Fibroblast of skin of left biceps (primary cell): ENCODE data around the gene PIK3R6.
A peak's percentile ranks its signal among the peaks of the same experiment; 100 is the strongest.
"Not testable (repeated sequence)": the region's sequence is repeated elsewhere in the genome, so short reads cannot be mapped to it uniquely, and the experiment has no call there.

Experiments
- DNase-seq, 2 experiments: peaks; one replicate each; pipeline ENCODE4 v3.0.0-alpha.2; 2013; ENCODE audit warnings: low read depth in 2 of 2

Gene PIK3R6

GRCh38 chr17:8894202-8894671, 26.8 kb upstream of the PIK3R6 start:
- no peak for DNase-seq

DNA sequence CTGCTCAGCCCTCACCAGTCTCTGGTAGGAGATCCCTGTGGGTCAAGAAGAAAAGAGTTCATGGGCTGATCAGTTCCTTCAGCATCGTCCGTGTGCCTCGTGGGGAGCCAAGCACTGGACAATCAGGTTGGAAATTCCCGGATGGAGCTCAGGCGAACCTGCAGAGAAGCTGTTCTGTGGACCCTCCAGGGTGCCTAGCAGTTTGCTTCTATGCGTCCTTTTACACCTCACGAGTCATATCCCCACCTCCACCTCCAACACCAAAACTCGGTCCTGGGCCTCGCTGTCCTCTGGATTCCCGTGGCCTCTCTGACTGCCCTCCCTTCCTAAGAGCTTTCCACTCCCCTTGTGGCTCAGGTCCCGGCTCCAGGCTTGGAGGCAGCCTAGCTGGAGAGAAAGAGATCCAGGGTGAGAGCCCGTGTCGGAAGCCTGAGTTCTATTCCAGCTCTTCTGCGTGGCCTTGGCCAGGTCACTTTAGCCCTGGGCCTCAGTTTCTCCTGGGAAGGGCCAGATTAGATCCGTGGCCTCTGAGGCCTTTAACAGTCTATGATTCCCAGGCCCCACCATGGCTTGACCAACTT, 26.2 kb upstream of the PIK3R6 start:
- no peak for DNase-seq

DNA sequence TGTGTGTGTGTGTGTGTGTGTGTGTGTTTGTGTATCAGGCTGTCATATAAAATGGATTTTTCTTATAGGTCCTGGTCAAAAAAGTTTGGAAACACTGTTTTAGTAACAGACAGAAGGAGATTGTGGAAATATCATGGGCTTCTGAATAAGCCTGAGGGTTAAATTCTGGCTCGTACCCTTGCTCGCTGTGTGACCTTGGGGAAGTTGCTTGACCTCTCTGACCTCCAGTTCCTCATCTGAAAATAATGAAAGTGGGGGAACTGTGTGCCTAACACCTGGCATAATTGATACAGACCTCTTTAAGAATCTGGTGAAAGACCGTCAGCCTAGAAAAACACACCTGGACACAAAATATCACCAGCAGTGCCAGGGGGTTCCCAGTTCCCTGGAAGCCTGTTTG, 25.6 kb upstream of the PIK3R6 start:
- DNase-seq: no peak

DNA sequence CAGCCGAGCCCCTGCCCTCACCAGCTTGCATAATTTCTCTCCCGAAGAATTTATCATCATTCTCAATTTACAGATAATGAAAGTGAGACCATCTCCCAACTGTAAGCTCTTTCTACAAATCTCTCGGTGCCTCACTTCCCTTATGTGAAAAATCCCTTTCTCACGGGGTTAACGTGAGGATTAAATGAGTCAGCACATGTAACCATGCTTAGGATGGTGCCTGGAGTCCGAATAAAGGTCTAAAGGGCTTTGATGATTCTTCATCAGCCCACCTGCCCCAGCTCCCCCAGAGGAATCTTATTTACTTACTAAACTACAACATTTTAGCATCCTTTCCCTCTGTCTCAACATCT, 24.8 kb upstream of the PIK3R6 start:
- DNase-seq: no peak

GRCh38 chr17:8890671-8891070, 23.2 kb upstream of the PIK3R6 start:
- DNase-seq: no peak

DNA sequence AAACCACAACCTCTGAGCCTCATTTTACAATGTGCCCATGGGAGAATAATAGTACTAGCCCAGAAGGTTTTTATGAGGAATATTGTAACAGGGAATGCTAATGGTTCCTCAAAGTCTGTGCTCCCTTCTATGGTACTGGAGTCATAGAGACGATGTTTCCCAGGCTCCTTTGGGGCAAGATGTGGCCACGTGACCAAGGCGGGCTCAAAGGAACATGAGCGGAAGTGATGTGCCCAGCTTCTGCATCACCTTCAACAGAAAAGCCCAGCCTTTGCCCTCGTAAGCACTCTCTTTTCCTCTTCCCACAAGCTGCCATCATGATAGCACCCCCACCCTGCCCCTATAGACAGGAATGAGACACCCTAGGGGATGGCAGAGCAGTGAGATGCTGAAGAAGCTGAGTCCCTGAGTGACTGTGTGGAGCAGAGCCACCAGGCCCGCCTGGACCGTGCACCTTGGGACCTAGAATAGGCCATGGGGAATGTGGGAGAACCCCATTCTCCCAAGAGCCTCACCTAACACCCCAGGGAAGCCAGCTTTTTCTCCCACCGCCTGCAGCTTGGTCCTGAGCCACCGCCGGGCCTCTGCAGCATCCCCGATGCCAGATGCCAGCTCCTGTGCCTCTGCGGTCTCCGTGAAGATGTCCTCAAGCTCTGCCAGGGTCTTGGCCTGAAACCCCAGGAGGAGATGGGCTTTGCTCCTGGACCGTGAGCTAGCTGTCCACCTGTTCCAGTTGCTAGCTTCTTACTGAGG, 22.2 kb upstream of the PIK3R6 start:
- no peak for DNase-seq

- DNase-seq: no peak
Observed at GRCh38 chr17:8888704-8889302, 21.3 kb upstream of the PIK3R6 start.

GRCh38 chr17:8887834-8888703, 20.6 kb upstream of the PIK3R6 start:
- no peak for DNase-seq

DNA sequence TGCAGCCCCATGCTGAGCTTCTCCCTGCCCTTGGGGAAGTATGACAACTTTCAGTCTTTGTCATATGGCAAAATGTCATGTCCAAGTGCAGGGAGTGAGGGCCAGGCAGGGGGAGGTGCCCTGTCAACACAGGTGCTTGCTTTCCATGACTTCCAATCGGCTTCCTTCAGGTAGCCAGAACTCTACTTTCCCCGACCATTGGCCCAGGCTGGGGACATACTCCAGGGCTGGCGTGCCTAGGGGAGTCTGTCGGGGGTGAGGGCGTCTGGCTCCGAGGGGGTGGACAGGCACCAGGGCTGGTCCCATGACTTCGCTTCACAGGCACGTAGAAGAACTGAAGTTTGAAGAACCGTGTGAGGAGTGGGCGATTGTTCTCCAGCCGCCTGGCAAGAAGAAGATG, 19.8 kb upstream of the PIK3R6 start:
- no peak for DNase-seq

GRCh38 chr17:8885967-8886684, 18.7 kb upstream of the PIK3R6 start:
- DNase-seq: no peak

DNA sequence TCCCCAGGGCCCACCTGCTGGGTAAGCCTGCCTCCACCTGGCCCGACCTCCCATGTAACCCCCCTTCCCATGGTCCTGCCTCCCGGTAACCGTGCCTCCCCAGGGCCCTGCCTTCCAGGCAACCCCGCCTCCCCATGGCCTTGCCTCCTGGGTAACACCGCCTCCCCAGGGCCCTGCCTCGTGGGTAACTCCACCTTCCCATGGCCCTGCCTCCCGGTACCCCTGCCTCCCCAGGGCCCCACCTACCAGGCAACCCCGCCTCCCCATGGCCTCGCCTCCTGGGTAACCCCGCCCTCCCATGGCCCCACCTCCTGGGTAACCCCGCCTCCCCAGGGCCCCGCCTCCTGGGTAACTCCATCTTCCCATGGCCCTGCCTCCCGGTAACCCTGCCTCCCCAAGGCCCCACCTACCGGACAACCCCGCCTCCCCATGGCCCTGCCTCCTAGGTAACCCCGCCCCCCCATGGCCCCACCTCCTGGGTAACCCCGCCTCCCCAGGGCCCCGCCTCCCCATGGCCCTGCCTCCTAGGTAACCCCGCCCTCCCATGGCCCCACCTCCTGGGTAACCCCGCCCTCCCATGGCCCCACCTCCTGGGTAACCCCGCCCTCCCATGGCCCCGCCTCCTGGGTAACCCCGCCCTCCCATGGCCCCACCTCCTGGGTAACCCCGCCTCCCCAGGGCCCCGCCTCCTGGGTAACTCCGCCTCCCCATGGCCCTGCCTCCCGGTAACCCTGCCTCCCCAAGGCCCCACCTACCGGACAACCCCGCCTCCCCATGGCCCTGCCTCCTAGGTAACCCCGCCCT, 17.9 kb upstream of the PIK3R6 start:
- DNase-seq: not testable (repeated sequence)

GRCh38 chr17:8884336-8884990, 17.0 kb upstream of the PIK3R6 start:
- no peak for DNase-seq

GRCh38 chr17:8883353-8883752, 15.9 kb upstream of the PIK3R6 start:
- no peak for DNase-seq

DNA sequence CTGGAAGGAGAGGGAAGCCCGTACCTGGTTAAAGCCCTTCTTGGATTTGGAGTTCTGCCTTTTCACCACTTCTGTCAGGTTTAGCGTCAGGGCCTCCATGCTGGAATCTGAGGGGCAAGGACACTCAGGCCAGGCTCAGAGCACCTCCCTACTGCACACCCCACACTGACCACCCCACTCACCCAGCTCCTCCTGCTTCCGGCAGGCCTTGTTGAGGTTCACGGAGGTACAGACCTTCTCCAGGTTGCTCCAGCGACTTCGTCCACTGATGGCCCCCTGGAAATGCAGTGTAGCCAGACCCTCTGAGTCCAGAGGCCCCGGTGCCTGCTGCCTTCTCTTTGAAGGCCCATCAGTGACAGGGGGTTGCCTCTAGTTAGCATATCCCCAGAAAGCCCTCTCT, 14.1 kb upstream of the PIK3R6 start:
- DNase-seq: no peak

DNA sequence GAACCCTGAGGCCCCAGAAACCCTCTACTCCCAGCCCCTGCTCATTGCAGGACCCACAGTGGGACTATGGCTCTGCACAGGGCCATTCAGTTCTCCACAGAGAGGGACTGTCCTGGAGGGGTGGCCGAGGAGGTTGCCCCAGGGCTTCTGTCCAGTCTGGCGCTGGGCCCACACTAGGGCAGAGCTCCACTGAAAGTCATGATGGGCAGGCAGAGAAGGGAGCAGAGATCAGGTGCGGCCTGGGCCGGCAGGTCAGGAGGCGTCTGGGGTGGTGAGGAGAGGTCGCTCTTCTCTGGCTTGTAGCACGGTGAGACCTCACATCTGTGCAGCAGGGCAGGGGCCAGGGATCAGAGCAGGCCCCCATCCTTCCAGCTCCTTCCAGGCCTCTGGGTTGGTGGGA, 13.0 kb upstream of the PIK3R6 start:
- DNase-seq: no peak

- no peak for DNase-seq
Observed at GRCh38 chr17:8879410-8879809, 11.9 kb upstream of the PIK3R6 start.

DNA sequence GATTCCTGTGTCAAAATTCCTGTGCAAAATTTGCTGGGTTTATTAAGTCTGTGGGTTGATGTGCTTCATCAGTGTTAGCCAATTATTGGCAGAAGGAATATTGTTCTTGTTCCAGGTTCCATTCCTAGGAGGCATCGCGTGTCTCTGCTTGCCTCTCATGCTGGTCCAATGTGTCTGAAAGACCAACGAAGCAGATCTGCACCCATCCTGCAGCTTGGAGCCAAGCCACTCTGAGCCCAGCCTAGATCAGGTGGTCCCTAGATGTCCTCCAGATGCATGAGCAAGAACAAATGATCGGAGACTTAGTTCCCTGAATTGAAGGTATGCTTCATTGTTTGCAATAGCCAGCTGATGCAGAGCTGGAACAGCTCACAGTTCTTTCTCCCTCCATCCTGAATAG, 10.5 kb upstream of the PIK3R6 start:
- no peak for DNase-seq

GRCh38 chr17:8875957-8876356, 8.5 kb upstream of the PIK3R6 start:
- DNase-seq: peak; percentile 41 to 45

DNA sequence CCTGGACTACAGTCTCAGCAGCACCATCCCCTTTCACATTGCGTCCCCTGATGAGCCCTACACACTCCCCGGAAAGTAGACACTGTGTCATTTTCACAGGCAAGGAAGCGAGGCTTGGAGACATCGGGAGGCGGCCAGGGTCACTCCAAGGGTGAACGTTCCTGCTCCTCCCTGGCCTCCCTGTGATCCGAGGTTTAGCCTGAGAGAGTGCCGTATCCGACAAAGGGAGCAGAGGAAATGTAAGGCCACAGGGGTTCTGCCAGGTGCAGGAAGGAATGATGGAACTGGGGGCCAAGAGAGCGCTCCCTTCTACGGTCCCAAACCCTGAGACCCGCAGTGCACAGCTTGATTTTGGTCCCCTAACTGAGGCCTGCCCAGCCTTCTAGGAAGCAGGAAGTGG, 8.0 kb upstream of the PIK3R6 start:
- DNase-seq: no peak
